ENCODE results near the gene ECHDC3.

ECHDC3 gene

DNA sequence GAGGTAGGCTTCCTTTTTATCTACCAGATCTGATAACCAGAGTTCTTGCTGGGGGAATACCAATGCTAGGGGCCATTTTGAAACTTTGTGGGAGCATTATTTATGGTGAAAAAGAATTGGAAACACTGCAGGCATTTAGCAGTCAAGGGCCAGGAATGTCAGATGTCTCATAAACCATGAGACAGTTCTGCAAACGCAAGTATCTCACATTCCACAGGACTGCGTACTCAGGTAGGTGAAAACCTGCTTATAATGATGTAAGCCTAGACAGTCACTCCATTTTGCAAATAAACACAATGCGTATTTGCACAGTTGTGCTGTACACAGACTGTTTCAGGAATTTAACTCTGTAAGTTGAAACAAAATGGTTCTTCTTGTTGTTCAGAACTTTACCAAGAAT lies 33.9 kb downstream of the ECHDC3 start:
- DNase-seq (ENCODE audit: low spot score) (peak; percentile 55), FAIRE-seq (no peak)

DNA sequence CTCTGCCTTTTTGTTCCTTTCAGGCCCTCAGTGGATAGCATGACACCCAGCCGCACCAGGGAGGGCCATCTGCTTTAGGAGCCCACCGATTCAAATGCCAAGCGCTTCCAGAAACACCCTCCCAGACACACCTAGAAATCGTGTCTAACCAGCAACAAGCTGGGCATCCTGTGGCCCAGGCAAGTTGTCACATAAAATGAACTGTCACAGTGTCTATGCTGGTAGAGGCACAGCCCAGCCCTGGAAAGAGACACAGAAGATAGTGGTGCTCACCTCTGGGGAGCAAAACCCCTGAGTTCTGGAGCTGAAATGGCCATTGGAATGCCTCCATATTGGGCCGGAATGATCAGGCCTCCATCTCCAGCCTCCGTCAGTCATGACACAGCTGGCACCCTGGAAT lies 38.9 kb downstream of the ECHDC3 start:
- DNase-seq (ENCODE audit: low spot score) (no peak), FAIRE-seq (no peak)

DNA sequence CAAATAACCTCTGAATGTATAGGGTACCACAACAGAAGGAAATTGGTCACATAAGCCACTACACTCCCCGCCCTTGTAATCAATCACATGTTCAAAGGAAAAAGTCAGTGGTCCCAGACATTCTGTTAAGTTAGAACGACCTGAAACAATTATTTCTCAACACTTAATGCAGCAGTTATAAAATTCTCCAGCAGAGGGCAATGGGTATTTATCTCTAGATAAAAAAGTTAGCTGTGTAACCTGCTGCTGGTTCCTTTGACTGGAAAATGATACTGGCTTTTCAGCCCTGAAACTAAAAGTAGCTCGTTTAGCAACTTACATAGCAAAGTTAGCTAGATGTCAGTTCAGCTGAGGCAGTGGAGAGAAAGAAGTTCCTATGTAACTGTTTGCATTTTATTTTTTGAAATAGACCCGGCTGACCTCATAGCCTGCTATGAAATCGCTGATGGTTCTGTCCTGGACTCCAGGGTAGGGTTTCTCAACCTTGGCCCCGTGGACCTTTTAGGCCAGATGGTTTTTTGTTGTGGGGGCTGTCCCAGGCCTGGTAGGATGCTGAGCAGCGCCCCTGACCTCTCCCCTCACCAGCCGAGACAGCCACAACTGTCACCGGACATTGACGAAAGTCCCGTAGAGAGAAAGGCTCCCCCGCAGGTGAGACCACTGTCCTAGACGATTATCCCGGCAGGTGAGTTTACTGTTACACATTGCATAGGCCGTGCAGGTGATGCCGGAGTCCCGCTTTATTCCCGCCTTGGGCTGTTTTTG lies 40.8 kb downstream of the ECHDC3 start:
- DNase-seq (ENCODE audit: low spot score) (peak; percentile 66), FAIRE-seq (no peak)

DNA sequence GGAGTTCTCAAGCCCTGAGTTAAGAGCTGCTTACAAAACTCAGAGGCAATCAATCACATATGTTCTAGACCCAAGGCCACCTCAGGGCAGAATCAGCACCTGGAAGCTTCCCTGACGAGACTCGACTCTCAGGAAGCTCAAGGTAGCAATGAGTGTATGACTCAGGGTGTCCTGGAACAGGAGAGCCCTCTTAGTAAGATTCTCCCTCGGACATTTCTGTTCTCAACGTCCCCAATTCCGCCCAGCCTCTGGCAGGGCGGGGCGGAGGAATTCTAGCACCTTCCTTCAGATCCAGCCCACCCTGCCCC lies 41.3 kb downstream of the ECHDC3 start:
- no peak for DNase-seq (ENCODE audit: low spot score)
- FAIRE-seq: no peak

DNA sequence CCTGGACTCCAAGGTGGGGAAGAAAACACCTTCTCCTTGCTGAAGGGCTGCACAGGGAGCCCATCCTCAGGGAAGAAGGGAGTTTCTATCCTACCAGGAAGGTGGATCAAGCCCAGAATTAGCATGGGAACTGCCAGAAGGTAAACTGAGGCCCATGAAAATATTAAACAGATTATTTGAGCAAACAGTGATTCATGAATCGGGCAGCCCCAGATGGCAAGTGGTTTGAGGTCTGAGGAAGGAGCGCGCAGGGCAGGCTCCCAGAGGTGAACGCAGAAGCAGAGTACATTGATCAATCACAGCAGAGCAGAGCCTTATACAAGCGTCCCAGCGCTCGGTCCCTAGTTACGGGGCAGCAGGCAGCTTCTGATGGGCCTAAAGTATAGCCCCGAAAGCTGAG lies 45.2 kb downstream of the ECHDC3 start:
- FAIRE-seq: no peak
- DNase-seq (ENCODE audit: low spot score): no peak

DNA sequence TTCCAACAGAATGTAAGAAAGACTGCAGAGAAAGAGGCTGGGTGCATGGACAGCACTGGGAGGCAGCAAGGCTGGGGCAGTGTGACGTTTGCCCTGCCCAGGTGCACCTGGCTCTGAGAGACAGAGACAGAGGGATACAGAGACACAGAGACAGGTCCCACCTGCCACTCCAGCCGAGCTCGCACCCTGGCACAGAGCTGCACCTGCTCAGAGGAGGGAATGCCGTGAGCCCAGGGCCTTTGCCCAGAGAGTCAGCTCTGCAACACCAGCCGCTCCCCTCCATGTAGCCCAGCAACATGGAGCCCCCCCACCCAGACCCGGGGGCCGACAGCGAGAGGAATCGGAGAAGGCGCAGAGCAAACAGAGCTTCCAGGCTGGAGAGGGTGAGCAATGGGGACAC lies 45.7 kb downstream of the ECHDC3 start:
- FAIRE-seq (no peak), DNase-seq (ENCODE audit: low spot score) (no peak)

DNA sequence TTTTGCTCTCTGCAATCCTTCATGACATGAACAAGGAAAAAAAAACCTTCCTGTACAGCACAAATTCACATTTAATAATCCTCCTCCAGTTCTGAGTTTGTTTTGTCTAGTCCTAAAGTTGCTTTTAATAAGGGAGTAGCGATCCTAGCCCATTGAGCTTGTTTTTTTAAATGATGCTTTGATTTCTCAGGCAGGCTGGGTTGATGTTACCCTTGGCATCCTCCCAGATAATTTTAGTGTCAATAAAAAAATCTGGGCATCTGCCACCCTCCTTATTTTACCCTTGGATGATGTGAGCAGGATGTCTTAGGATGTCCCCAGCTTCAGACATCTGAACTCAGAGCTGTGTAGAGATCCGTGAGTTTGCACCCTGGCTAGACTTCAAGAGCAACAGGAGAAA lies 47.1 kb downstream of the ECHDC3 start:
- no peak for DNase-seq (ENCODE audit: low spot score)
- no peak for FAIRE-seq

DNA sequence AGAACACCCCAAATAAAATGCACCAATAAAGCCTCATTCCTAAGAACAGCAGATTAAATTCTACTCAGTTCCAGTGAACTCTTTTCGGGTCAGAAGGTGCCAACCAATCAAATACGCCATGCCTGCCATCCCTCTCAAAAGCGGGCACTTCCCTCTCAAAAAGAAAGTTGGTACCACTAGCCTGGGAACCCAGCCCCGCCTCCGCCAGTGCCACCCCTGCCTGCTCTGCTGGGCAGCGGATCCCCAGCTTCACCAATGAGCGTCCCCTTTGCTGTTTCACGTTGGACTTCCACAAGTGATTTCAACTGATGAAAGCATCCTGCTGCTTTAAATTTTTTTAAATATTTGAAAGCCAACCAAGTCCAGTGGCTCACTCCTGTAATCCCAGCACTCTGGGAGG lies 47.8 kb downstream of the ECHDC3 start:
- FAIRE-seq: no peak
- DNase-seq (ENCODE audit: low spot score): no peak

DNA sequence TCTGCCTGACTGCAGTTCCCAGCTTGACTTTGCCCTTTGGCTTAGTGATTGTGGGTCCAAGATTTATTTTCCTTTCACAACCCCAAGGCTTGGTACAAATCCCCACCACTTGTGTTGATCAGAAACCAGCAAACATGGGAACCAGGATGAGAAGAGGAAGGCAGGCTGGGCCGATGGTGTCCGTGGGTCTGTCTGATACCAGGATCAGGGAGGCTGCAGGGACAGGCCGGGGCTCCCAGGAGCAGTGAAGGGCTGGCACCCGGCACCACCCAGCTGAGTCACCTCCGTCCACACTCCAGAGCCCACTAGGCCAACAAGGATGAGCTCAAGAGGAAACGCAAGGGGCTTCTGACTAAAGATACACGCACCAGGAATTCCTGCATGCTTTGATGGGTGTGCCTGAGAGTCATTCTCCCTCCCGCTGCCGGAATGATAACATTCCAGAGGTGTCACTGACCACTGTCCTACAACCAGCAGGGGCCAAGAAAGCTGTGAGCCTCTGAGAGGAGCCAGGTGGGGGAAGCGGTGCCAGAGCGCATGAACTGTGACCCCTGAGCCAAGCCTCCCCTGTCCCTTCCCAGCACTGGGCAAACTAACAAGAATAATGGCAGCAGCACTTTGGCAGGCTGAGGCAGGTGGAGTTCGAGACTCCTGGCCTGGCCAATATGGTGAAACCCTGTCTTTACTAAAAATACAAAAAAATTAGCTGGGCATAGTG lies 51.7 kb downstream of the ECHDC3 start:
- FAIRE-seq: peak; percentile 35
- DNase-seq (ENCODE audit: low spot score): peak; percentile 78

DNA sequence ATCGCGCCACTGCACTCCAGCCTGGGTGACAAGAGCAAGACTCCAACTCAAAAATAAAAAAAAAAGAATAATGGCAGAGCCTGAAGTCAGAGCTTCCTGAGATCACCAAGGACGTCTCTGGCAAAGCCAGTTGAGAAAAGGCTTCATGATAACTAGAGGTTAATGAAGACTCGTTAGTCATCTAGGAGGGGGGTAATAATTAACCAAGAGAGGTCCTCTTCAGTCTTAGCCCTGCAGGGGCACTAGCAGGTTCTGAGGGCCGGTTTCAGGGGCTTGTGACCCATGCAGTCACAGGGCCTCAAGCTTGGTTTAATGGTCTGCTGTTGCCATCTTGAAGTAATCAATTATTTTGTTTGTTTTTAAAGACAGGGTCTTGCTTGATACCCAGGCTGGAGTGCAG lies 52.4 kb downstream of the ECHDC3 start:
- FAIRE-seq (no peak), DNase-seq (ENCODE audit: low spot score) (no peak)

DNA sequence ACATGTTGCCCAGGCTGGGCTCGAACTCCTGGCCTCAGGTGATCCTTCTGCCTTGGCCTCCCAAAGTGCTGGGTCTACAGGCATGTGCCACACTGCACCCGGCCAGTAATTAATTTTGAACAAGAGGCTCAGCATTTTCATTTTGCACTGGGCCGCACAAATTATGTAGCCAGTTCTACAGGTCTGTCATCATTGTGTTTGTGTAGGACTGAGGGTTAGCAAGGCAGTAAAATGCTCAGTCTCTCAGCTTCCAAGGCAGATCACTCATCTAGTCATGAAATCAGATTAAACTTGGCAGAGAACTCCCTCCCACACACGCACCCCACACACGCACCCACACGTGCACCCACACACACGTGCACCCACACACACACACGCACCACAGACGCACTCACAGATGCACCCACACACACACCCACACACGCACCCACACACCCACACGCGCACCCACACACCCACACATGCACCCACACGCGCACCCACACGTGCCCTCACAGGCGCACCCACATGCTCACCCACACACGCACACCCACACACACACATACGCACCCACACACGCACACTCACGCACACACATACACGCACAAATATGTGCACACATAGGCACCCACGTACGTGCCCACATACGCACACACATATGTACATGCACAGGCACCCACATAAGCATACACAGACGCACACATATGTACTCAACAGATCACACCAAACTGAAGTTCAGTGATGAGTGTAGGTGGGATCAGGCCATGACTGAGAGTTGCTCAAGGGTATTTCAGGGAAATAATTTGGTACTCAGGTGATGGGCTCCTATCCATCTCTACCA lies 53.1 kb downstream of the ECHDC3 start:
- FAIRE-seq (peak; percentile 95), DNase-seq (ENCODE audit: low spot score) (no peak)

DNA sequence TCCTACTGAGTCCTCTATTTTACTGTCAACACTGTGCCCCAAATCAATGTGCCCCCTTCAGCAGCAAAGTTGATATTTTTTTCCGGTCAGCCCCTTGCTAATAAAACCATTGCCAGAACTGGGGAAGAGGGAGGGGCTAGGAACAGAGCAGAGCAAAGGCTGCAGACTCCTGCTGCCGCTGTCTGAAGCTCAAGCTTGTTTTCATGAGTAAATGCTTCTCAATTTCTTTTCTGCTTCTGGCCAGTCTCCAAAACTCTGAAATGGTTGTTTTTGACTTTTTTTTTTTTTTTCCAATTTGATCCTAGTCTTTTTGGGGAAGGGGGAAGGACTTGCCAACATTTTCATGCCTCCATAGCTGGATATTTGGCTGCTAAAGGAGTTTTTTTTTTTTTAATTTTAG lies 54.3 kb downstream of the ECHDC3 start:
- FAIRE-seq (no peak), DNase-seq (ENCODE audit: low spot score) (no peak)

DNA sequence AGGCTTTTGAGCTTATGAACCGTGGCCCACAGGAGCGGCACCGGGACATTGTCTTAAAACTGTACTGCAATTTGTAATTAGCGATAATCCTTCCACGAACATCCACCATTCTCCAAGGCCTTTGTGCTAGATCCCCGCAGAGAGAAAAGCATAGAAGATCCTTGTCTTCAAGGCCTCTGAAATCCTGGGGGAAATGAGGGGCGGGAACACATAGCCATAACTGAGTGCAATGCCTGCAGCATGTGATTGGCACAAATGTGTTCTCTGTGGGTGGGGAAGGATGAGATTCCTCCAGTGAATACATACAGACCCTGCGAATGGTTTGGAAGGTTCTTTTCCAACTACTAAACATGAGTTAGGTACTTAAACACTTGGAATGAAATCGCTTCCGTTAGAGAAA lies 55.1 kb downstream of the ECHDC3 start:
- DNase-seq (ENCODE audit: low spot score) (no peak), FAIRE-seq (no peak)

DNA sequence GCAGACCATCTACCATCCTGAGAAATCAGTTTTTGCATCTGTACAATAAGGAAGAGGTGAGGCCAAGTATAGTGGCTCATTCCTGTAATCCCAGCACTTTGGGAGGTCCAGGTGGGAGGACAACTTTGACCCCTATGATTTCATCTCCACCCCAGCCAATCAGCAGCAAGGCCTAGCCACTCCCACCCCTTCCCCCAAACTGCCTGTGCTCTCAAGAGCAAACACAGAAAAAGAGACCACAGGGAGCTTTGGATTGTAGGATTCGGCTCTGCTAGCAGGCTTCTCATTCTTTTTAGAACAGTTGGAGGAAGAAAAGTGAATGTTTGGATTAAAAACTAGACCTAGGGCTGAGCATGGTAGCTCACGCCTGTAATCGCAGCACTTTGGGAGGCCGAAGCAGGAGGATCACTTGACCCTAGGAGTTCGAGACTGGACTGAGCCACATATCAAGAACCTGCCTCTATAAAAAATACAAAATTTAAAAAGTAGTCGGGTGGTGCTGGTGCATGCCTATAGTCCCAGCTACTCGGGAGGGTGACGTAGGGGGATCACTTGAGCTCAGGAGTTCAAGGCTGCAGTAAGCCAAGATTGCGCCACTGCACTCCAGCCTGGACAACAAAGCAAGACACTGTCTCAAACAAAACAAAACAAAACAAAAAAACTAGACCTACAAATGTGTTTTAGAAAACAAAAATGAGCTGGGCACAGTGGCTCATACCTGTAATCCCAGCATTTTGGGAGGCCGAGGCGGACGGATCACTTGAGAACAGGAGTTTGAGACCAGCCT lies 55.9 kb downstream of the ECHDC3 start:
- DNase-seq (ENCODE audit: low spot score) (no peak), FAIRE-seq (no peak)

DNA sequence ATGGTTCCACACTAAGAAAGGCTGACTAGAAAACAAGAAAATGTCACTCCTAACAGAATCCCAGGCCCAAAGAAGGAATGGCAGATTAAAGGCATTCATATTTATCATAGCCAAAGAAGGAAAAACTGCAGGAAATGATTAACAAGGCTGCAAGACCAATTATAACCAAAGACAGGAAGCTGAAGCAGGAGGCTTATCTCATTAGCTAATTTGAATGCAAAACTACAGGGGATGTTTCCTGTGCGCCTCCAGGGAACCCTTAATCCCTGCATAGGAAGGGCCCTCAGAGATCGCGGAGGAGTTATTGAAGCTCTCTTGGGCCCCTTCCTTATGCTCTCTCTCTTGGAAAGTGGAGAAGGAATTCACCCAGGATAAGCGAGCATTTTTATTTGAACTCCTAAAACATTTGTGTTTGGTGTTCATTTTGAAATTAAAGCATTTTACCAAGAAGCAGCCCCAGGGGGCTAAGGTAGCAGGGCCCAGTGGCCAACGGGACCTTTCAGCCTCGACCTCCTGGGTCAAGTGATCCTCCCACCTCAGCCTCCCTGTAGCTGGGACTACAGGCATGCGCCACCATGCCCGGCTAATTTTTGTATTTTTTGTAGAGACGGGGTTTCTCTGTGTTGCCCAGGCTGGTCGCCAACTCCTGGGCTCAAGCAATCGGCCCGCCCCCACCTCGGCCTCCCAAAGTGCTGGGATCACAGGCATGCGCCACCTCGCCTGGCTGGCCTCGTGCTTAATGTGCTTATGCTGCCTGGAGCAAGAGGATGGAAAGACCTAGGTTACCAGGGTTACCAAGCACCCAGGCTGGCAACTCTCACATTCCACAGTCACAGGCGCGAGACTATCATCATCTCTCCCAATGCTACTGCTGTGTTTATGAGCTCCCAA lies 56.9 kb downstream of the ECHDC3 start:
- DNase-seq (ENCODE audit: low spot score) (no peak), FAIRE-seq (no peak)

DNA sequence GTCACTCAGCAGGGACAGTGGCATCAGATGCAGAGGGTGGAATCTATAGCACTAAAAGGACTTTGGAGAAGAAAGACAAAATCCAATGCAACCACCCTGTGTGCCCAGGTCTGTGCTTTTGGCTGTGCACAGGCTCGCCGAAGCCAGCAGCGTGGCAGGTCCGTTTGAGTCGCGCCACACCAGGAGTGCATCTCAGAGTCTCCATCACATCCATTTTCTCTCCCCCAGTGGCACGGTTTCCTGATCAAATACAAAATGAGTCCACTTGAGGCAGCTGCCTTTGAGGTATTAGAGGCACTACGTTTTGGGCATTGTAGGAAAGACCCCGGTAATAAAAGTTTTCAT lies 57.5 kb downstream of the ECHDC3 start:
- FAIRE-seq (no peak), DNase-seq (ENCODE audit: low spot score) (no peak)

DNA sequence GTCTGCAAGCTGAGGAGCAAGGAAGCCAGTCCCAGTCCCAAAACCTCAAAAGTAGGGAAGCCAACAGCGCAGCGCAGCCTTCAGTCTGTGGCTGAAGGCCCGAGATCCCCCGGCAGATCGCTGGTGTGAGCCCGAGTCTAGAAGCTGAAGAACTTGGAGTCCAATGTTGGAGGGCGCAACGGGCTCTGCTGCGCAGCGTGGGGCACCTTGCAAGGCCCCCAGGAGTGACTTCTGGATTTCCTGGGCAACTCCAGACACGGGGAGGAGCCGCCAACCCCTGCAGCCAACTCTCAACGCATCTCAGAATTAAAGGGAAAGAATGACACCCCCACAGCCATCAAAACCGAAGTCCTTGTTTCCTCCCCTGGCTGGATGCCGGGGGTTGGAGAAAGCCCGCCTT lies 62.2 kb downstream of the ECHDC3 start:
- no peak for FAIRE-seq

DNA sequence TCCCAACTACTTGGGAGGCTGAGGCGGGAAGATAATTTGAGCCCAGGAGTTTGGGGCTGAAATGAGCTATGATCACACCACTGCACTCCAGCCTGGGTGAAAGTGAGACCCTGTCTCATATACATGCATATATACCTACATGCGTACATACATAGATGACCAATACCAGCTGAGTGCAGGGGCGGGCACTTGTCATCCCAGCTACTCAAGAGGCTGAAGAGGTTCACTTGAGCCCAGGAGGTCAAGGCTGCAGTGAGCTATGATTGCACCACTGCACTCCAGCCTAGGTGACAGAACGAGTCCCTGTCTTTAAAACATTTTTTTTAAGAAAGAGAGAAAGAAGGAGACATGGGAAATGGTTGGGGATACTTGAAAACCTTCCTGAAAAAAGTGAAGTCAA lies 63.6 kb downstream of the ECHDC3 start:
- no peak for FAIRE-seq
- DNase-seq (ENCODE audit: low spot score): no peak

More for the DNA sequence above, 62.2 kb downstream of the ECHDC3 start:
- DNase-seq (ENCODE audit: low spot score): no peak

DNA sequence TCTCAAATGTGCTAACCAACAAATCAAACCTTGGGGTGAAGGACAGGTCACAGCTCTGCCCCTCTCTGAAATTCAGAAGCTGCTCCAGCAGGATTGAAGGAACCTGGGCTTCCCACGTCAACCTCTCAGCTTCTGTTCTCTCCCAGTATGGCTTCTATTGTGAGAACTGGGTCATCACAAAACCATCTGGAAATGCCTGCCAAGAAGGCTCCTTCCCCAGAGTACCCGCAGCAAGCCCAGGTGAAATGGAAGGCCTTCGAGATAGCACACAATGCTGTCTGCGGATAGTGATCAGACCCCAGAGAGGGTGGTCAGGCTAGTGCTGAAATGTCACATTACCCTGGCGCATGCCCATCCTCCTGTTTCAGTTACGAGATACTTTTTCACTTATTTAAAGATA lies 64.5 kb downstream of the ECHDC3 start:
- FAIRE-seq: no peak
- no peak for DNase-seq (ENCODE audit: low spot score)

DNA sequence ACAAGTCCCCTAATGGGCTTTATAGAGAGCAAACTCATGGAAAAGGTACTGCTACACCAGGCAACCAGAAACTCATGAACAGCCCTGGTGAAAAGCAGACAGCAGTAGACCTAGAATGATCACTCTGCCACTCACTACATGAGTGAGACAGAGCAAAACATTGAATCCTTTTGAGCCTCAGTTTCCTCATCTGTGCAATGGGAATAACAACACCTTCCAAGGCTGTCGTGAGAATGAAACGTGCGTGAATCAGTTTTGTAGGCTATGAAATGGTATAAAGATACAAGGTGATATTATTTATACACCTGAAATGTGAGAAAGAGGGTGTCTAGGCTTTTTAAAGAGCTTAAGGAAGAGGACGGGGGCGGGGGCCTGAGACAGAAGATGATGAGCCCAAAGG lies 66.6 kb downstream of the ECHDC3 start:
- FAIRE-seq: no peak
- DNase-seq (ENCODE audit: low spot score): no peak

DNA sequence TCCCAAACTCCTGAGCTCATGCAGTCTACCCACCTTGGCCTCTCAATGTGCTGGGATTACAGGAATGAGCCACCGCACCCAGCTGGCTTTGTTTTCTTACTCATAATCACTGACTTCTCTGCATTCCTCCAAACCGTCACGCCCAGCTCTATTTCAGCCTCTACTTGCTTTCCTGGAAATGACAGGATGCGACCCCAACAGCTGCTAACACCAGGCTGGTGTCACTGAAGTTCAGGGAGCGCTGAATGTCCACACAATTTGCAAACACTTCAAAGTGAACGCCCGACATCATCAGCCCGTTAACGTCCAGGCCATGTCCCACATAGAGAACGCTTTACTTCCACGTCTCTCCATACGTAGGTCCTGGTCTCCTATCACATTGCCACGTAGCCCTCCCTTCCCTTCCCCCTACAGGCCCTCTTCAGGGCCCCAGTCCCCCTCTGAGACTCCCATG lies 68.2 kb downstream of the ECHDC3 start:
- DNase-seq (ENCODE audit: low spot score) (peak; percentile 58), FAIRE-seq (peak; percentile 88)
